Esophagus squamous epithelium (tissue), 4 donors: ENCODE measurements around the gene CTLA4.

Experiments used
- POLR2A ChIP-seq, 4 donors: fragments of 450-650 bp; IDR thresholded peaks; one replicate each; pipeline ENCODE4 v1.6.1; 2017; ENCODE audit warnings: antibody characterized with exemption in 4 of 4, mild to moderate bottlenecking in 4 of 4, moderate library complexity in 3 of 4
- TF ChIP-seq, protein P1 (sequence below), 6 experiments: fragments of 450-650 bp in 4 of 6; fragments of 200-600 bp in 2 of 6; sonication (generic) in 2 of 6; IDR thresholded peaks; one replicate each; pipeline ENCODE4 v1.5.1; 2016 to 2019; ENCODE audit warnings: antibody characterized with exemption in 6 of 6, mild to moderate bottlenecking in 4 of 6, moderate library complexity in 4 of 6

DNA sequence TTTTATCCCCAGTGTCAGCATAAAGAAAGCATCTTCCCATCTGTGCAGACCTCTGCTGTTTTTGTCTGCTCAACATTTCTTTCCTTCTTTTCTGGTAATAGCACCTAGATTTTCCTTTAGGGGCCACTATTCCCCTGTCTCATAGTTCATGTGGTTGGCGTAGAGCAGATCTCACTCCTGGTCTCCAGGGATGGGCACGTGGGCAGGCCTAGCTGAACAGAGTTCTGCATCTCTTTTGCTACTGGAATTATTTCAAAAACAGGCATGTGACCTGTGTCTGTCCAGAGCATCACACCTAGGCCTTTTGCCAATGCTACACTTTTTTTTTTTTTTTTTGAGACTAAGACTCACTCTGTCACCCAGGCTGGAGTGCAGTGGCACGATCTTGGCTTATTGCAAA is 51.3 kb downstream of the CTLA4 start:
- TF ChIP-seq, protein P1, sequence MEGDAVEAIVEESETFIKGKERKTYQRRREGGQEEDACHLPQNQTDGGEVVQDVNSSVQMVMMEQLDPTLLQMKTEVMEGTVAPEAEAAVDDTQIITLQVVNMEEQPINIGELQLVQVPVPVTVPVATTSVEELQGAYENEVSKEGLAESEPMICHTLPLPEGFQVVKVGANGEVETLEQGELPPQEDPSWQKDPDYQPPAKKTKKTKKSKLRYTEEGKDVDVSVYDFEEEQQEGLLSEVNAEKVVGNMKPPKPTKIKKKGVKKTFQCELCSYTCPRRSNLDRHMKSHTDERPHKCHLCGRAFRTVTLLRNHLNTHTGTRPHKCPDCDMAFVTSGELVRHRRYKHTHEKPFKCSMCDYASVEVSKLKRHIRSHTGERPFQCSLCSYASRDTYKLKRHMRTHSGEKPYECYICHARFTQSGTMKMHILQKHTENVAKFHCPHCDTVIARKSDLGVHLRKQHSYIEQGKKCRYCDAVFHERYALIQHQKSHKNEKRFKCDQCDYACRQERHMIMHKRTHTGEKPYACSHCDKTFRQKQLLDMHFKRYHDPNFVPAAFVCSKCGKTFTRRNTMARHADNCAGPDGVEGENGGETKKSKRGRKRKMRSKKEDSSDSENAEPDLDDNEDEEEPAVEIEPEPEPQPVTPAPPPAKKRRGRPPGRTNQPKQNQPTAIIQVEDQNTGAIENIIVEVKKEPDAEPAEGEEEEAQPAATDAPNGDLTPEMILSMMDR (IDR thresholded peaks at IDR 0.05), result no peak
- TF ChIP-seq POLR2A (IDR thresholded peaks at IDR 0.05), result no peak
